CMK (cell line): Measurements from ENCODE around the gene TNS4.

Experiments used
- DNase-seq: peaks from one replicate; pipeline ENCODE4 v3.0.0-alpha.2; 2010; ENCODE audit warnings: low read depth

Gene TNS4

DNA sequence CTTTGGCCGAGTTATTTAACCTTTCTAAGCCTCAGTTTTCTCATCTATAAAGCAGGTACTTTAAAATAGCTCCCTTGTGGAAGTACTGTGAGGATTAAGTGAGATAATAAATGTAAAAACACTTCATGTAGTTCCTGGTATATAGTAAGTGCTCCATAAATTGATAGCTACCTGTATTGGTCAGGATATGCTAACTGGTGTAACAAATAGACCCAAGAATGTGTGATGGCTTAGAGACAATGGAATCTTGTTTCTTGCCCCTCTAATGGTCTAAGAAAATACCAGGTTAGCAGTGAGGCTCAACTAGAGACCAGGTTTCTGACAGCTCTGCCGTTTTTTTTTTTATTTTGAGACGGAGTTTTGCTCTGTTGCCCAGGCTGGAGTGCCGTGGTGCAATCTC, 34.0 kb upstream of the TNS4 start:
- DNase-seq, result no peak

DNA sequence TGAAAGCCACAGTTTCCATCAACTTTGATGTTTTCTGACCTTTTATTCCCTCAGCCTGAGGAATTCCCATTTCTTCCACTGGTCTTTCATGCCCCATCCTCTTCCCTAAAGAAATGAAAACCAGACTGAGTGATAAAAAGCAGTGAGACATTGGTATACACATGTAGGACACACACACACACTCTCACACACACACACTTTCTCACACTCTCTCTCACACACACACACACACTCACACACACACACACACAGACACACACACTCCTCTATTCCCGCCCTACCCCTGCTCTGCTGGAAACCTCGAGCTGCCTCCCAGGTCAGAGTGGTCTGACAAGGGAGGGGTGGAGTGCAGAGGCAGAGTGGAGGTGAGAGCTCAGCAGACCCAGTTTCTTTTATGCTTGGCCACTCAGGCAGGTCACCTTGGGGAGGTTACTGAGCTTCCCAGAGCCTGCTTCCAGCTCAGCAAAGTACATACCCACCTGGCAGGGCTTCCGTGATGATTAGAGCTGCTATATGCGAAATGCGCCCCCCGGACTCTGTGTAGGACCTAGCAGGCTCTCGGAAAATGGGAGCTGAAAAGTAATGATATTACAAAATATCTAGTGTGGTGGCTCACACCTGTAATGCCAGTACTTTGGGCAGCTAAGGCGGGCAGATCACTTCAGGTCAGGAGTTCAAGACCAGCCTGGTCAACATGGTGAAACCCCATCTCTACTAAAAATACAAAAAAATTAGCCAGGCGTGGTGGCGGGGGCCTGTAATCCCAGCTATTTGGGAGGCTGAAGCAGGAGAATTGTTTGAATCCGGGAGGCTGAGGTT, 33.2 kb upstream of the TNS4 start:
- DNase-seq, result no peak

GRCh38 chr17:40533896-40534295, 32.5 kb upstream of the TNS4 start:
- no peak for DNase-seq

DNA sequence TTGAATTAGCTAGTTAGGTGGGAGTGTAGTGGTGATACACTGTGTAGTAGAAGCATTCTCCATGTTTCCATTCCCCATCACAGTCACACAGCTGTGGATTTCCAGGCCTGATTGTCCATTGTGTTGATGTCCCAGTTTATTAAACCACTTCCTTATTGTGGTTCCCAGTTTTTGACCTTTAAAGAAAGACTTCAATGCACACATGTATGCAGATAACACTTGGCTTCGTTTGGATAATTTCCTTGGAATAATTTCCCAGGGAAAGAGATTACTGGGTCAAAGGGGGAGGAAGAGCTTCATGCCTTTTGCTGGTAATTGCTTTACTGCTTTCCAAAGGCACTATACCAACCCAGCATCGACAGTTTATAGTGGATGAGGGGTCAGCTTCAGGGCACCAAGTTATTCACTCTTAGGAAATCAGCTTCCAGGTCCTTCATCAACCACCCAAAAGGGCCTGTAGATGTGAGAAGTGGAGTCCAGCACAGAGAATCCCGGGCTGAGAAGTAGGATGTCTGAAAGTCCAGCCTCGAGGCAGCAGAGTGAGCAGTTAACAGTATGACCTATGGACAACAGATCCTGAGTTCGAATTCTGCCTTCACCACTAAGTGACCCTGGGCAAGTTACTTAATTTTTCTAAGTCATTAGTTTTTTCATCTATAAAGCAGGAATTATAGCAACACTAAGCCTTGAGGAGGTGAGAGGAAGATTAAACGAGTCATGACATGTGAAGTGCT, 31.3 kb upstream of the TNS4 start:
- DNase-seq, result no peak

DNA sequence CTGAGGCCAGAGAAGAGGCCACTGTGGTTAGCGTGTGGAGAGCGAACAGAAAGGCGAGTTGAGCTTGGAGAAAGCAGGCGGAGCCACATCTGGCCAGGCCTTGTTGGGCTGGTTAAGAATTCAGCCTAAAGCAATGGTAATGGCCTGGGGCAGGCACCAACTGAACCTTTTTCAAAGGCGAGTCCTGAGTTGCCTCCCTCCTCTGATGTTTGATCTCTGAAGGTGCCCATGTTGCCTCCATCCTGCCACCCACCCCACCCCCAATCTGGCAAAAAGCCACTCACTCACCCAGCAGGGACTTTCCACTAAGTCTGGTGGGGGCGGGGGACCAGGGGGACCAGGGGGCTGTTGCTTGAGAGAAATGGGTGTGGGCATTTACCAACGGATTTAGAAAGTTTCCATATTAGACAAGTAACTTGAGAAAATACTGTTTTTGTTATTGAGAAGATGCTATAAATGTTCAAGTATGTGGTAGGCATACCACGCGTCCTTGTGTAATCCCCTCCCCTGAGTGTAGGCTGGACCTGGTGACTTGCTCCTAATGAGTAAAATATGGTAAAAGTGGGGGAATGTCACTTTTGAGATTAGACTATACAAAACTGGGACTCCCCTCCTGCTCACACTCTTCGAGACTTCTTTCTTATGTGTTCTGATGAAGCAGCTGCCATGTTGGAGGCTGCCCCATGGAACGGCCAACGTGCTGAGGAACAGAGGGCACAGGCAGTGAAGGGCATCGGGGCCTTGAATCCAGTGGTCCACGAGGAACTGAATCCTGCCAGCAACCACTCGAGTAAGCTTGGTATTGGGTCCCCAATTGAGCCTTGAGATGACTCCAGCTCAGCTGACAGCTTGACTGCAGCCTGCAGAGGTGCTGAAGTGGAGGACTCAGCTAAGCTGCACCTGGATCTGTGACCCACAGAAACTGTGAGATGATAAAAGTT, 29.9 kb upstream of the TNS4 start:
- no peak for DNase-seq

DNA sequence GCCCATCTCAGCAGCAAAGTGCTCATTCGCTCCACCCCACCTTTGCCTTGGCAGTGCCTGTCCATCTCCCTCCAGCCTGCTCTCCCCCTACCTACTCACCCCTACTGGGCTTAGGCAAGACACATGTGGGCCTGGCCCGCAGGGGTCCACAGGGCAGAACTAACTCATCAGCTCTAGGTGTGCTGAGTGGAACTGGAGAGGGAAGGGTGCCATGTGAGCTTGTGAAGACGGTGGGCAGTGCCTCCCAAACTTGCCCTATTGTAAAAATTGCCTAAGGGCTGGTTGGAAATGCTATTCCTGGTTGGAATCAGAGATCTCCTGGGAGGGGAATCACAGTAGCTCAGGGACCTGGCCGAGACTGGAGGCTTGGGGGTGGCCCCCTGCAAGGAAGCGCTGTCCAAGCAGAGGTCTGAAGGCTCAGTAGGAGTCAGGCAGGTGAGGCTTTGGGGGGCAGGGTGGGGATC, 29.1 kb upstream of the TNS4 start:
- no peak for DNase-seq

DNA sequence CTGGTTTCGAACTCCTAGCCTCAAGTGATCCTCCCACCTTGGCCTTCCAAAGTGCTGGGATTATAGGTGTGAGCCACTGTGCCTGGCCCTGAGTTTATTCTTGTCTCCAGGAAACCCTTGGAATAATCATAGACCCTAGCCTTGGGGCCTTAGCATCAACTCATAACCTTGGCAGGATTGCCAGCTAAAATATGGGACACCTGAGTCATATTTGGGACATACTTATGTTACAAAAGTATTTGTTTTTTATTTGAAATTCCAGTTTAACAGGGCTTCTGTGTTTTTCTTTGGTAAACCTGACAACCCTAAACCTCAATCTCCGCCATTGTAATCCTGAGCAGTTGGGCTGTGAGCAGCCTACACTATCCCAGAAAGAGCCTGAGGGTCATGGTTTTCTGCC, 28.6 kb upstream of the TNS4 start:
- no peak for DNase-seq

GRCh38 chr17:40528692-40529417, 27.4 kb upstream of the TNS4 start:
- DNase-seq, result no peak

- DNase-seq, result no peak
Observed at GRCh38 chr17:40526668-40527067, 25.2 kb upstream of the TNS4 start.

GRCh38 chr17:40525294-40525693, 23.9 kb upstream of the TNS4 start:
- no peak for DNase-seq

- no peak for DNase-seq
Observed at GRCh38 chr17:40524243-40524965, 23.0 kb upstream of the TNS4 start.

DNA sequence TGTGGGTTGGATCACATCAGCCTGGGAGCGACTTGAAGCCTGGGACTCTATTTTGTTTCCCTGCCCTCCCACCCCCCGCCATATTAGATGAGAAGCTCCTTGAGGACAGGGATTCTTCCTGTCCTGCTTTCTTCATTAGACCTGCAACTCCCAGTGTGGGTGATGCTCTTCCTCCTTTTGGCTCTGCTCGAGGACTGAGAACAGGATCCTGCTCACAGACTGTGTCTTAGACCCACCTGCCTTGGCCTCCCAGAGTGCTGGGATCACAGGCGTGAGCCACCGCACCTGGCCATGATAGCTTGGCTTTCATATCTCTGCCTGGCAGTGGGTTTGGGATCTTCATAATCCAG, 21.5 kb upstream of the TNS4 start:
- no peak for DNase-seq

GRCh38 chr17:40522250-40522960, 21.0 kb upstream of the TNS4 start:
- no peak for DNase-seq

DNA sequence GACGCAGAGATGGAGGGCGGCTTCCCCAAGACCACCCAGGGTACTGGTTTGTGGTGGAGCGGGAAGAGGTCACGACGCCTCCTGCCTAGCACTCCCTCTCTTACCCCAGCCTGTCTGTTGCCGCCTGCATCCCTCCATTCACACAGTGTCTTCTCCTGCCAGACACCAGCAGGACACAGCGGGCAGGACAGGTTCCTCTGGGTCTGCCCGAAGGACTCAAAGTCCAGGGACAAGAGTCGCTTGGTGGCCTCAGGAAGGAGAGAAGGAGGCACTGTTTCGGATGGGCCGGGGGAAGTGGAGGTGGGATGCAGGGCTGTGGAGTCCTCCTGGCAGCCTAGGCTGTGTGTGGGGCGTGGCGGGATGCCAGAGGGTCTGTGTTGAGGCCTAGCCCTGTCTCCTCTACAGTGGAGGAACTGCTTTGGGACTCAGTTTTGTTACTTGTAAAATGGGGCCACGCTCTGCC, 19.6 kb upstream of the TNS4 start:
- DNase-seq, result no peak

DNA sequence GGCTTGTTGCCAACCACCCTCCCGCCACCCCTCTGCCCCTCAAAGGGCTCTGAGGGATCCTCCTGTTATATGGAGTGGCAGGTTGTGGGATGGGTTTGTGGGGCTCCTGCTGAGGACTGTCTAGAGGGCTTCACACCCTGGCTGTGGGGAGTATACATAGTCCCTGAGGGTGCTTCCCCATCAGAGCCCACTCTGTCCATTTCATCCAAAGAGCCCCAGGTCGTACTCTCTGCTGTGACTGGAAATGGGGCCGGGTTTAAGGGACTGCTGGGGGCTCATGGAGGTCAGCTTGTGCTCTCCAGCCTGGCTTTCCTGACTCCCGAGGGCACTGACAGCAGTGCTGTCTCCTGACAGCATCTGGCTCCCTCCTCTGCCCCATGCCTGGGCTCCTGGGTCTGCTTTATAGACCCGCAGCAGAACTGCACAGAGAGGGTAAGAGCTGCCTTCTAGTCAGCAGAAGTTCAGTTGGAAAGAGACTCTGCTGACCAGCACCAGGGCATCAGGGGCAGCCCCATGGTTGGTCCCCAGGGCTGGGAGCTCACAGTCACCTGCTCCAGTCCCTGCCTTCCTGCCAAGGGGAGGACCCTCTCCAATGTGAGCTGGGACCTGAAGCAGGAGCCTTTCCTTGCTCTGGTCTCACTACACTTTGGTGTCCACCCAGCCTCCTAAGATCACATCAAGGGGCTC, 17.8 kb upstream of the TNS4 start:
- DNase-seq, result no peak

GRCh38 chr17:40518401-40519088, 17.1 kb upstream of the TNS4 start:
- no peak for DNase-seq

DNA sequence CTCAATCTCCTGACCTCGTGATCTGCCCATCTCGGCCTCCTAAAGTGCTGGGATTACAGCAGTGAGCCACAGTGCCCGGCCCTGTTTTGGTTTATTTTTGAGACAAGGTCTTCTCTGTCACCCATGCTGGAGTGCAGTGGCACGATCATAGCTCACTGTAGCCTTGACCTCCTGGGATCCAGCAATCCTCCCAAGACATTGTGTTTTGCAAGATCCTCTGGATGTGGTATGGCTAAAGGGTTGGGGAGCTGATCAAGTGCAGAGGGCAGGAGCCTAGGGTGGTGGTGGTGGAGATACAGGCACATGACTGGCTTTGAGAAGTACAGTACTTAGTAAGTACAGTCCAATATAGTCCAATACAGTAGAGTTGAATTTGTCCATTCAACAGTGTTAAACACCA, 16.6 kb upstream of the TNS4 start:
- DNase-seq, result no peak

DNA sequence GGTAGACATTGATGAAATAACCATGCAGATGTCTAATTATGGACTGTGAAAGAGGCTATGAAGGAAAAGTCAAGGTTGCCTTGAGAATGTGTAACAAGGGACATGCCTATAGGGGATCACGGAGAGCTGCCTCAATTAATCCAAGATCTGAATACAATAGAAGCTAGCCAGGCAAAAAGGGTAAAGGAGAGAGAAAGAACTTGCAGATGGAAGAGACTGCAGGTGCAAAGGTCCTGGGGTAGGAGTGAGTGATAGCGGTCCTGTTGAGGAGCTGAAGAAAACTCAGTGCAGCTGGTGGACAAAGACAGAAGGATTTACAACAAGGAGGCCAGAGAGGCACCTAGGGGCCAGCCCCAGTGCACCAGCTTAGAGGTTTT, 15.9 kb upstream of the TNS4 start:
- no peak for DNase-seq
